LoVo (cell line): ENCODE measurements around the gene NTPCR.
"Not testable (repeated sequence)": the region's sequence is repeated elsewhere in the genome, so short reads cannot be mapped to it uniquely, and the experiment has no call there.

Experiments used
- DNase-seq: peaks from one replicate; pipeline ENCODE4 v3.0.0-alpha.2; 2016; ENCODE audit warnings: low spot score

NTPCR gene

GRCh38 chr1:232927166-232927565 lies 23.2 kb upstream of the NTPCR start:
- not testable (repeated sequence) for DNase-seq

GRCh38 chr1:232927830-232928505 lies 22.4 kb upstream of the NTPCR start:
- no peak for DNase-seq

- no peak for DNase-seq
Observed at GRCh38 chr1:232932486-232933425, 17.7 kb upstream of the NTPCR start.

- DNase-seq, result no peak
Observed at GRCh38 chr1:232936941-232937340, 13.5 kb upstream of the NTPCR start.

GRCh38 chr1:232937741-232938375 lies 12.6 kb upstream of the NTPCR start:
- no peak for DNase-seq

GRCh38 chr1:232938926-232939325 lies 11.5 kb upstream of the NTPCR start:
- DNase-seq, result no peak

GRCh38 chr1:232939748-232940147 lies 10.7 kb upstream of the NTPCR start:
- DNase-seq, result no peak

- no peak for DNase-seq
Observed at GRCh38 chr1:232940262-232940661, 10.1 kb upstream of the NTPCR start.

GRCh38 chr1:232942413-232943294 lies 7.8 kb upstream of the NTPCR start:
- no peak for DNase-seq

- DNase-seq, result no peak
Observed at GRCh38 chr1:232943679-232944252, 6.6 kb upstream of the NTPCR start.

GRCh38 chr1:232944347-232944746 lies 6.1 kb upstream of the NTPCR start:
- no peak for DNase-seq

- DNase-seq, result no peak
Observed at GRCh38 chr1:232949636-232950196, 695 bp upstream of the NTPCR start.

GRCh38 chr1:232951180-232951579 lies 769 bp downstream of the NTPCR start:
- DNase-seq, result peak; percentile 38

GRCh38 chr1:232951605-232952004 lies 1.2 kb downstream of the NTPCR start:
- DNase-seq, result no peak

- DNase-seq, result peak; percentile 82
Observed at GRCh38 chr1:232952514-232953499, 2.4 kb downstream of the NTPCR start.

GRCh38 chr1:232954594-232955365 lies 4.4 kb downstream of the NTPCR start:
- no peak for DNase-seq

GRCh38 chr1:232956081-232956480 lies 5.7 kb downstream of the NTPCR start:
- DNase-seq, result no peak

- DNase-seq, result no peak
Observed at GRCh38 chr1:232958067-232958466, 7.7 kb downstream of the NTPCR start.
